Measurements from ENCODE around the gene DYRK3. TPM values are rescaled to one million over a fixed set of nuclear protein-coding genes. Genes with fewer than 3 reads are reported as not detected.
A peak's percentile ranks its signal among the peaks of the same experiment; 100 is the strongest.

DYRK3 gene
- total and polyA plus RNA-seq, 8 donors = 6.1 to 11.8 (median 8.3) TPM

GRCh38 chr1:206595581-206596318, 39.6 kb upstream of the DYRK3 start:
- Histone ChIP-seq H3K9me3 (no peaks in the 10 kb centered on the region), H3K4me1 (peaks cover 0 to under 1% of the 10 kb centered on the region in 2 donors), H3K36me3 (peaks cover 0 to 96% of the 10 kb centered on the region in 2 donors), H3K27ac (no peak overlapping the region), H3K27me3 (no peaks in the 10 kb centered on the region), H3K4me3 (no peak overlapping the region)
- DNase-seq (no peak), ATAC-seq (peak; percentile 55)
- intact Hi-C loops (cut with DNase I) = no loop called here
- TF ChIP-seq CTCF (IDR thresholded peaks at IDR 0.05) = no peak

- no peaks in the 10 kb centered on the region for H3K4me1 ChIP-seq
- H3K36me3 ChIP-seq = peaks cover 0 to 96% of the 10 kb centered on the region in 2 donors
- no peaks in the 10 kb centered on the region for H3K9me3 ChIP-seq
- intact Hi-C loops (cut with DNase I) = no loop called here
- ATAC-seq (no peak), DNase-seq (no peak)
- TF ChIP-seq CTCF (IDR thresholded peaks at IDR 0.05) = no peak
- H3K27me3 ChIP-seq = no peaks in the 10 kb centered on the region
- H3K4me3 ChIP-seq = no peak overlapping the region
- H3K27ac ChIP-seq = no peak overlapping the region
These were observed 39.0 kb upstream of the DYRK3 start for GRCh38 chr1:206596319-206596666.

GRCh38 chr1:206600527-206600926, 34.8 kb upstream of the DYRK3 start:
- Histone ChIP-seq H3K27ac (no peak overlapping the region), H3K27me3 (no peaks in the 10 kb centered on the region), H3K9me3 (no peaks in the 10 kb centered on the region), H3K36me3 (peaks cover 0 to 100% of the 10 kb centered on the region in 2 donors), H3K4me3 (no peak overlapping the region), H3K4me1 (no peaks in the 10 kb centered on the region)
- TF ChIP-seq CTCF (IDR thresholded peaks at IDR 0.05) = no peak
- DNase-seq (no peak), ATAC-seq (peak; percentile 51)
- intact Hi-C loops (cut with DNase I) = no loop called here

- intact Hi-C loops (cut with DNase I) = no loop called here
- Histone ChIP-seq H3K27me3 (no peaks in the 10 kb centered on the region), H3K9me3 (no peaks in the 10 kb centered on the region), H3K4me1 (no peaks in the 10 kb centered on the region), H3K27ac (no peak overlapping the region), H3K36me3 (peaks cover 0 to 90% of the 10 kb centered on the region in 2 donors), H3K4me3 (no peak overlapping the region)
- no peak for DNase-seq
- no peak for ATAC-seq
- no peak for TF ChIP-seq CTCF (IDR thresholded peaks at IDR 0.05)
These were observed 30.5 kb upstream of the DYRK3 start for GRCh38 chr1:206604861-206605260.

- intact Hi-C loops (cut with DNase I) = no loop called here
- H3K27me3 ChIP-seq = no peaks in the 10 kb centered on the region
These were observed 28.5 kb upstream of the DYRK3 start for GRCh38 chr1:206606867-206607266.

More at GRCh38 chr1:206606867-206607266, 28.5 kb upstream of the DYRK3 start:
- TF ChIP-seq CTCF (IDR thresholded peaks at IDR 0.05) = no peak
- Histone ChIP-seq H3K4me1 (peaks cover 5 to 8% of the 10 kb centered on the region in 2 donors), H3K36me3 (peaks cover 0 to 78% of the 10 kb centered on the region in 2 donors), H3K27ac (no peak overlapping the region), H3K9me3 (no peaks in the 10 kb centered on the region), H3K4me3 (no peak overlapping the region)
- no peak for DNase-seq
- no peak for ATAC-seq
